GM23338 (cell line): ENCODE data around the gene EYS. TPM values are rescaled to one million over a fixed set of nuclear protein-coding genes. Genes with fewer than 3 reads are reported as not detected.

Experiments used
- ATAC-seq: fragments of 200-7000 bp; cut with Tn5 transposase; 3 replicates; pipeline ENCODE4 v1.9.1; 2020
- DNase-seq: peaks from one replicate; pipeline ENCODE4 v3.0.0-alpha.2; 2015; ENCODE audit warnings: low spot score
- H2AFZ ChIP-seq: fragments of 200-600 bp; sonication (generic); 2 replicates; pipeline ENCODE4 v1.8.0; 2016; ENCODE audit warnings: antibody characterized with exemption, mild to moderate bottlenecking, moderate library complexity
- H3F3A ChIP-seq: fragments of 200-600 bp; sonication (generic); replicated peaks from 2 replicates; pipeline ENCODE4 v1.8.0; 2017; ENCODE audit warnings: antibody characterized with exemption, mixed run types, low read depth
- H3K27ac ChIP-seq: fragments of 200-600 bp; sonication (generic); 2 replicates; pipeline ENCODE4 v1.6.1; 2016; ENCODE audit warnings: low read depth
- H3K27me3 ChIP-seq: fragments of 200-600 bp; sonication (generic); 2 replicates; pipeline ENCODE4 v1.8.0; 2016; ENCODE audit warnings: mild to moderate bottlenecking, mixed run types, moderate library complexity; ENCODE audit not compliant: insufficient read depth
- H3K36me3 ChIP-seq: fragments of 200-600 bp; sonication (generic); 2 replicates; pipeline ENCODE4 v1.8.0; 2016; ENCODE audit warnings: mild to moderate bottlenecking; ENCODE audit not compliant: insufficient read depth
- H3K4me1 ChIP-seq: fragments of 200-600 bp; sonication (generic); 2 replicates; pipeline ENCODE4 v1.8.0; 2016; ENCODE audit warnings: mild to moderate bottlenecking, moderate library complexity; ENCODE audit not compliant: insufficient read depth
- H3K4me2 ChIP-seq: fragments of 200-600 bp; sonication (generic); 2 replicates; pipeline ENCODE4 v1.7.1; 2017; ENCODE audit warnings: mixed run types
- H3K4me3 ChIP-seq: fragments of 200-600 bp; sonication (generic); 2 replicates; pipeline ENCODE4 v1.6.1; 2016; ENCODE audit warnings: mixed run types
- H3K79me2 ChIP-seq: fragments of 200-600 bp; sonication (generic); replicated peaks from 2 replicates; pipeline ENCODE4 v1.8.0; 2017; ENCODE audit warnings: mild to moderate bottlenecking; ENCODE audit not compliant: insufficient read depth
- H3K9me2 ChIP-seq: fragments of 200-600 bp; sonication (generic); 2 replicates; pipeline ENCODE4 v1.8.0; 2017; ENCODE audit not compliant: insufficient read depth
- H4K20me1 ChIP-seq: fragments of 200-600 bp; sonication (generic); replicated peaks from 2 replicates; pipeline ENCODE4 v1.8.0; 2017; ENCODE audit warnings: mild to moderate bottlenecking; ENCODE audit not compliant: insufficient read depth
- H3K27ac Mint-ChIP-seq: 2 replicates; pipeline ENCODE4 v1.8.0; 2020; ENCODE audit warnings: inconsistent platforms, mild to moderate bottlenecking, moderate library complexity, mixed read lengths
- H3K27me3 Mint-ChIP-seq: 3 replicates; pipeline ENCODE4 v1.8.0; 2022; ENCODE audit warnings: low read depth, mild to moderate bottlenecking, moderate library complexity, mixed read lengths, inconsistent platforms; ENCODE audit not compliant: insufficient read depth, poor library complexity
- H3K36me3 Mint-ChIP-seq: 3 replicates; pipeline ENCODE4 v1.8.0; 2021; ENCODE audit warnings: low read depth, mild to moderate bottlenecking, inconsistent platforms, moderate library complexity, mixed read lengths
- H3K4me1 Mint-ChIP-seq: 3 replicates; pipeline ENCODE4 v1.8.0; 2020; ENCODE audit warnings: mild to moderate bottlenecking, inconsistent platforms, mixed read lengths
- H3K4me3 Mint-ChIP-seq: 3 replicates; pipeline ENCODE4 v1.8.0; 2021; ENCODE audit warnings: moderate library complexity, mild to moderate bottlenecking, inconsistent platforms, mixed read lengths
- H3K9me3 Mint-ChIP-seq: 3 replicates; pipeline ENCODE4 v1.8.0; 2020; ENCODE audit warnings: moderate library complexity, mild to moderate bottlenecking, inconsistent platforms, mixed read lengths
- CREB1 ChIP-seq: fragments of 250-450 bp; sonication (Bioruptor Pico); IDR thresholded peaks from 2 replicates; pipeline ENCODE4 v1.5.0; 2020; ENCODE audit warnings: low read depth, mild to moderate bottlenecking, moderate library complexity
- EZH2 ChIP-seq: fragments of 200-600 bp; sonication (generic); IDR thresholded peaks from one replicate; pipeline ENCODE4 v1.8.0; 2017; ENCODE audit warnings: antibody characterized with exemption, mild to moderate bottlenecking, low read depth; ENCODE audit not compliant: unreplicated experiment
- EZH2phosphoT487 ChIP-seq: fragments of 200-600 bp; sonication (generic); IDR thresholded peaks from one replicate; pipeline ENCODE4 v1.8.1; 2018; ENCODE audit warnings: antibody characterized with exemption; ENCODE audit not compliant: unreplicated experiment
- JUNB ChIP-seq: IDR thresholded peaks from one replicate; pipeline ENCODE4 v1.6.1; 2016; ENCODE audit warnings: antibody characterized with exemption; ENCODE audit not compliant: unreplicated experiment
- NANOG ChIP-seq: IDR thresholded peaks from 2 replicates; pipeline ENCODE4 v1.6.1; 2016; ENCODE audit warnings: antibody characterized with exemption, borderline replicate concordance
- POLR2AphosphoS5 ChIP-seq: IDR thresholded peaks from 2 replicates; pipeline ENCODE4 v1.6.1; 2016; ENCODE audit warnings: antibody characterized with exemption, low read depth
- STAT1 ChIP-seq: IDR thresholded peaks from one replicate; pipeline ENCODE4 v1.6.1; 2016; ENCODE audit warnings: antibody characterized with exemption; ENCODE audit not compliant: unreplicated experiment
- ZNF114 ChIP-seq: fragments of 250-450 bp; sonication (Bioruptor Pico); IDR thresholded peaks from 2 replicates; pipeline ENCODE4 v1.5.0; 2020; ENCODE audit warnings: mild to moderate bottlenecking, moderate library complexity
- ZNF331 ChIP-seq: fragments of 250-450 bp; sonication (Bioruptor Pico); IDR thresholded peaks from 2 replicates; pipeline ENCODE4 v1.5.0; 2020; ENCODE audit warnings: low read depth, mild to moderate bottlenecking, moderate library complexity
- polyA plus RNA-seq: library from polyadenylated mRNA; unstranded; fragments of >200 nt; fragmentation: Nextera tagmentation; extraction: Ambion mirVana; gene quantifications from 2 replicates; pipeline ENCODE4 v1.2.1, GENCODE V29; 2016
- total RNA-seq: library from RNA; depleted of rRNA; stranded (reverse); fragments of >200 nt; shearing (Covaris generic); gene quantifications from 2 replicates; pipeline ENCODE4 v1.2.3, GENCODE V29; 2014
- TF ChIP-seq, protein P1 (sequence below), 2 experiments: fragments of 200-600 bp in 1 of 2; sonication (generic) in 1 of 2; conservative IDR thresholded peaks; 2 replicates each; pipeline versions ENCODE4 v1.5.1 to v1.6.1; 2016 to 2017; ENCODE audit warnings: antibody characterized with exemption in 2 of 2, low read depth in 2 of 2, mild to moderate bottlenecking in 2 of 2, moderate library complexity in 1 of 2
- TF ChIP-seq, protein P2 (sequence below): IDR thresholded peaks from one replicate; pipeline ENCODE4 v1.6.1; 2018; ENCODE audit warnings: antibody characterized with exemption; ENCODE audit not compliant: unreplicated experiment
- TF ChIP-seq, protein P3 (sequence below): IDR thresholded peaks from 2 replicates; pipeline ENCODE4 v1.6.1; 2016; ENCODE audit warnings: antibody characterized with exemption
- TF ChIP-seq, protein P4 (sequence below): fragments of 250-450 bp; sonication (Bioruptor Pico); IDR thresholded peaks from 2 replicates; pipeline ENCODE4 v1.5.0; 2020; ENCODE audit warnings: mild to moderate bottlenecking, moderate library complexity

Gene EYS
- total and polyA plus RNA-seq, 2 experiments from 2014 or later = 0.38 to 0.52 TPM

DNA sequence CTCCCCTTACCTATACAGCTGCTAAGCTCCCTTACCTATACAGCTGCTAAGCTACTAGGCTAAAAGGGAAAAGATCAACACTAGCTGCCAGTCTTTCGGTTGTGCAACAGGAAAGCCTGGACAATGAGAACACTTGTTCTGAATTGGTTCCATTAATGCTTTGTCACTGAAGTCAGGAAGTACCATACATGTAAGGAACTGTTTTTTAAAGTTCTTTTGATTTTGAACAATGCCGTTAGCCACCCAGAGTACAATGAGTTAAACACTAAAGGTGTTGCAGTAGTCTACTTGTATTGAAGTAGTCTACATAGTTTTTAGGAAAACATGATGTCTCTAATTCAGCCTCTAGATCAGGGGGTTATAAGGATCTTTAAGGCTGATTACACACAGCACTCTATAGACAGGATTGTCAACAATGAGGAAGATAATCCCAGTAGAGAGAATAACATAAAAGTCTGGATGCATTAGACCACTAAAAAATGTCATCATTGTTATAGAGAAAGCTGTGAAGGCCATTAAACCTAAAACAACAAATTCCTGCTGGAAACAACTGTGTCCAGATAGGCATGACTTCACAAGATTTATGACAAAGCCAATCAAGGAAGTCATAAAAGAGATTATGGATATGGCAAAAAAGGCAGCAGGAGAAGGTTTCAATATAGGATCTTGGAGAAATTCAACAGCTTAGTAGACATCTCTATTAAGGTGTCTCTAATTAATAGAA lies 1765.1 kb downstream of the EYS start:
- DNase-seq = no peak

More for the DNA sequence above, 1765.1 kb downstream of the EYS start:
- Mint-ChIP-seq H3K36me3 (peaks cover 4% of the 10 kb centered on the region), H3K4me3 (no peak overlapping the region), H3K9me3 (peaks cover 3% of the 10 kb centered on the region; the same call in 2 of the 3 replicates), H3K27ac (no peak overlapping the region), H3K4me1 (peaks cover 6% of the 10 kb centered on the region), H3K27me3 (peaks cover 2% of the 10 kb centered on the region)
- no peaks in the 10 kb centered on the region for H3K79me2 ChIP-seq
- H3K27ac ChIP-seq = no peak overlapping the region
- TF ChIP-seq STAT1 (no peak), CREB1 (CRISPR knock-in tag) (no peak), POLR2AphosphoS5 (no peak), ZNF331 (CRISPR knock-in tag) (no peak), JUNB (no peak), EZH2phosphoT487 (no peak), ZNF114 (no peak), NANOG (no peak), EZH2 (no peak)
- TF ChIP-seq, protein P1, sequence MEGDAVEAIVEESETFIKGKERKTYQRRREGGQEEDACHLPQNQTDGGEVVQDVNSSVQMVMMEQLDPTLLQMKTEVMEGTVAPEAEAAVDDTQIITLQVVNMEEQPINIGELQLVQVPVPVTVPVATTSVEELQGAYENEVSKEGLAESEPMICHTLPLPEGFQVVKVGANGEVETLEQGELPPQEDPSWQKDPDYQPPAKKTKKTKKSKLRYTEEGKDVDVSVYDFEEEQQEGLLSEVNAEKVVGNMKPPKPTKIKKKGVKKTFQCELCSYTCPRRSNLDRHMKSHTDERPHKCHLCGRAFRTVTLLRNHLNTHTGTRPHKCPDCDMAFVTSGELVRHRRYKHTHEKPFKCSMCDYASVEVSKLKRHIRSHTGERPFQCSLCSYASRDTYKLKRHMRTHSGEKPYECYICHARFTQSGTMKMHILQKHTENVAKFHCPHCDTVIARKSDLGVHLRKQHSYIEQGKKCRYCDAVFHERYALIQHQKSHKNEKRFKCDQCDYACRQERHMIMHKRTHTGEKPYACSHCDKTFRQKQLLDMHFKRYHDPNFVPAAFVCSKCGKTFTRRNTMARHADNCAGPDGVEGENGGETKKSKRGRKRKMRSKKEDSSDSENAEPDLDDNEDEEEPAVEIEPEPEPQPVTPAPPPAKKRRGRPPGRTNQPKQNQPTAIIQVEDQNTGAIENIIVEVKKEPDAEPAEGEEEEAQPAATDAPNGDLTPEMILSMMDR (conservative IDR thresholded peaks at IDR 0.05; ENCODE audit: low read depth in 2 of 2) = no peak
- TF ChIP-seq, protein P2, sequence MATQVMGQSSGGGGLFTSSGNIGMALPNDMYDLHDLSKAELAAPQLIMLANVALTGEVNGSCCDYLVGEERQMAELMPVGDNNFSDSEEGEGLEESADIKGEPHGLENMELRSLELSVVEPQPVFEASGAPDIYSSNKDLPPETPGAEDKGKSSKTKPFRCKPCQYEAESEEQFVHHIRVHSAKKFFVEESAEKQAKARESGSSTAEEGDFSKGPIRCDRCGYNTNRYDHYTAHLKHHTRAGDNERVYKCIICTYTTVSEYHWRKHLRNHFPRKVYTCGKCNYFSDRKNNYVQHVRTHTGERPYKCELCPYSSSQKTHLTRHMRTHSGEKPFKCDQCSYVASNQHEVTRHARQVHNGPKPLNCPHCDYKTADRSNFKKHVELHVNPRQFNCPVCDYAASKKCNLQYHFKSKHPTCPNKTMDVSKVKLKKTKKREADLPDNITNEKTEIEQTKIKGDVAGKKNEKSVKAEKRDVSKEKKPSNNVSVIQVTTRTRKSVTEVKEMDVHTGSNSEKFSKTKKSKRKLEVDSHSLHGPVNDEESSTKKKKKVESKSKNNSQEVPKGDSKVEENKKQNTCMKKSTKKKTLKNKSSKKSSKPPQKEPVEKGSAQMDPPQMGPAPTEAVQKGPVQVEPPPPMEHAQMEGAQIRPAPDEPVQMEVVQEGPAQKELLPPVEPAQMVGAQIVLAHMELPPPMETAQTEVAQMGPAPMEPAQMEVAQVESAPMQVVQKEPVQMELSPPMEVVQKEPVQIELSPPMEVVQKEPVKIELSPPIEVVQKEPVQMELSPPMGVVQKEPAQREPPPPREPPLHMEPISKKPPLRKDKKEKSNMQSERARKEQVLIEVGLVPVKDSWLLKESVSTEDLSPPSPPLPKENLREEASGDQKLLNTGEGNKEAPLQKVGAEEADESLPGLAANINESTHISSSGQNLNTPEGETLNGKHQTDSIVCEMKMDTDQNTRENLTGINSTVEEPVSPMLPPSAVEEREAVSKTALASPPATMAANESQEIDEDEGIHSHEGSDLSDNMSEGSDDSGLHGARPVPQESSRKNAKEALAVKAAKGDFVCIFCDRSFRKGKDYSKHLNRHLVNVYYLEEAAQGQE = no peak
- TF ChIP-seq, protein P3, sequence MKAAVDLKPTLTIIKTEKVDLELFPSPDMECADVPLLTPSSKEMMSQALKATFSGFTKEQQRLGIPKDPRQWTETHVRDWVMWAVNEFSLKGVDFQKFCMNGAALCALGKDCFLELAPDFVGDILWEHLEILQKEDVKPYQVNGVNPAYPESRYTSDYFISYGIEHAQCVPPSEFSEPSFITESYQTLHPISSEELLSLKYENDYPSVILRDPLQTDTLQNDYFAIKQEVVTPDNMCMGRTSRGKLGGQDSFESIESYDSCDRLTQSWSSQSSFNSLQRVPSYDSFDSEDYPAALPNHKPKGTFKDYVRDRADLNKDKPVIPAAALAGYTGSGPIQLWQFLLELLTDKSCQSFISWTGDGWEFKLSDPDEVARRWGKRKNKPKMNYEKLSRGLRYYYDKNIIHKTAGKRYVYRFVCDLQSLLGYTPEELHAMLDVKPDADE = no peak
- TF ChIP-seq, protein P4, sequence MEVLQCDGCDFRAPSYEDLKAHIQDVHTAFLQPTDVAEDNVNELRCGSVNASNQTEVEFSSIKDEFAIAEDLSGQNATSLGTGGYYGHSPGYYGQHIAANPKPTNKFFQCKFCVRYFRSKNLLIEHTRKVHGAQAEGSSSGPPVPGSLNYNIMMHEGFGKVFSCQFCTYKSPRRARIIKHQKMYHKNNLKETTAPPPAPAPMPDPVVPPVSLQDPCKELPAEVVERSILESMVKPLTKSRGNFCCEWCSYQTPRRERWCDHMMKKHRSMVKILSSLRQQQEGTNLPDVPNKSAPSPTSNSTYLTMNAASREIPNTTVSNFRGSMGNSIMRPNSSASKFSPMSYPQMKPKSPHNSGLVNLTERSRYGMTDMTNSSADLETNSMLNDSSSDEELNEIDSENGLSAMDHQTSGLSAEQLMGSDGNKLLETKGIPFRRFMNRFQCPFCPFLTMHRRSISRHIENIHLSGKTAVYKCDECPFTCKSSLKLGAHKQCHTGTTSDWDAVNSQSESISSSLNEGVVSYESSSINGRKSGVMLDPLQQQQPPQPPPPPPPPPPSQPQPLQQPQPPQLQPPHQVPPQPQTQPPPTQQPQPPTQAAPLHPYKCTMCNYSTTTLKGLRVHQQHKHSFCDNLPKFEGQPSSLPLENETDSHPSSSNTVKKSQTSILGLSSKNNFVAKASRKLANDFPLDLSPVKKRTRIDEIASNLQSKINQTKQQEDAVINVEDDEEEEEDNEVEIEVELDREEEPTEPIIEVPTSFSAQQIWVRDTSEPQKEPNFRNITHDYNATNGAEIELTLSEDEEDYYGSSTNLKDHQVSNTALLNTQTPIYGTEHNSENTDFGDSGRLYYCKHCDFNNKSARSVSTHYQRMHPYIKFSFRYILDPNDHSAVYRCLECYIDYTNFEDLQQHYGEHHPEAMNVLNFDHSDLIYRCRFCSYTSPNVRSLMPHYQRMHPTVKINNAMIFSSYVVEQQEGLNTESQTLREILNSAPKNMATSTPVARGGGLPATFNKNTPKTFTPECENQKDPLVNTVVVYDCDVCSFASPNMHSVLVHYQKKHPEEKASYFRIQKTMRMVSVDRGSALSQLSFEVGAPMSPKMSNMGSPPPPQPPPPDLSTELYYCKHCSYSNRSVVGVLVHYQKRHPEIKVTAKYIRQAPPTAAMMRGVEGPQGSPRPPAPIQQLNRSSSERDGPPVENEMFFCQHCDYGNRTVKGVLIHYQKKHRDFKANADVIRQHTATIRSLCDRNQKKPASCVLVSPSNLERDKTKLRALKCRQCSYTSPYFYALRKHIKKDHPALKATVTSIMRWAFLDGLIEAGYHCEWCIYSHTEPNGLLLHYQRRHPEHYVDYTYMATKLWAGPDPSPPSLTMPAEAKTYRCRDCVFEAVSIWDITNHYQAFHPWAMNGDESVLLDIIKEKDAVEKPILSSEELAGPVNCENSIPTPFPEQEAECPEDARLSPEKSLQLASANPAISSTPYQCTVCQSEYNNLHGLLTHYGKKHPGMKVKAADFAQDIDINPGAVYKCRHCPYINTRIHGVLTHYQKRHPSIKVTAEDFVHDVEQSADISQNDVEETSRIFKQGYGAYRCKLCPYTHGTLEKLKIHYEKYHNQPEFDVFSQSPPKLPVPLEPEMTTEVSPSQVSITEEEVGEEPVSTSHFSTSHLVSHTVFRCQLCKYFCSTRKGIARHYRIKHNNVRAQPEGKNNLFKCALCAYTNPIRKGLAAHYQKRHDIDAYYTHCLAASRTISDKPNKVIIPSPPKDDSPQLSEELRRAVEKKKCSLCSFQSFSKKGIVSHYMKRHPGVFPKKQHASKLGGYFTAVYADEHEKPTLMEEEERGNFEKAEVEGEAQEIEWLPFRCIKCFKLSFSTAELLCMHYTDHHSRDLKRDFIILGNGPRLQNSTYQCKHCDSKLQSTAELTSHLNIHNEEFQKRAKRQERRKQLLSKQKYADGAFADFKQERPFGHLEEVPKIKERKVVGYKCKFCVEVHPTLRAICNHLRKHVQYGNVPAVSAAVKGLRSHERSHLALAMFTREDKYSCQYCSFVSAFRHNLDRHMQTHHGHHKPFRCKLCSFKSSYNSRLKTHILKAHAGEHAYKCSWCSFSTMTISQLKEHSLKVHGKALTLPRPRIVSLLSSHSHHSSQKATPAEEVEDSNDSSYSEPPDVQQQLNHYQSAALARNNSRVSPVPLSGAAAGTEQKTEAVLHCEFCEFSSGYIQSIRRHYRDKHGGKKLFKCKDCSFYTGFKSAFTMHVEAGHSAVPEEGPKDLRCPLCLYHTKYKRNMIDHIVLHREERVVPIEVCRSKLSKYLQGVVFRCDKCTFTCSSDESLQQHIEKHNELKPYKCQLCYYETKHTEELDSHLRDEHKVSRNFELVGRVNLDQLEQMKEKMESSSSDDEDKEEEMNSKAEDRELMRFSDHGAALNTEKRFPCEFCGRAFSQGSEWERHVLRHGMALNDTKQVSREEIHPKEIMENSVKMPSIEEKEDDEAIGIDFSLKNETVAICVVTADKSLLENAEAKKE (CRISPR knock-in tag) = no peak
- no peak overlapping the region for H3K4me3 ChIP-seq
- no peak for ATAC-seq
- peaks cover 16% of the 10 kb centered on the region for H3K4me1 ChIP-seq
- H2AFZ ChIP-seq = no peak overlapping the region
- no peaks in the 10 kb centered on the region for H3K27me3 ChIP-seq
- H3K4me2 ChIP-seq = no peak overlapping the region
- H3K9me2 ChIP-seq = no peaks in the 10 kb centered on the region
- no peaks in the 10 kb centered on the region for H3K36me3 ChIP-seq
- H3F3A ChIP-seq = no peaks in the 10 kb centered on the region
- H4K20me1 ChIP-seq = no peaks in the 10 kb centered on the region
